ENCODE results near the gene MVP.
A peak's percentile ranks its signal among the peaks of the same experiment; 100 is the strongest.

MVP gene

GRCh38 chr16:29813644-29814562 lies 6.4 kb upstream of the MVP start:
- FAIRE-seq (no peak), DNase-seq (ENCODE audit: insufficient read length, low spot score) (no peak)
- TF ChIP-seq CTCF (IDR thresholded peaks at IDR 0.05; ENCODE audit: insufficient read depth, missing control alignments) = no peak

GRCh38 chr16:29814592-29814991 lies 5.7 kb upstream of the MVP start:
- FAIRE-seq (no peak), DNase-seq (ENCODE audit: insufficient read length, low spot score) (no peak)
- no peak for TF ChIP-seq CTCF (IDR thresholded peaks at IDR 0.05; ENCODE audit: insufficient read depth, missing control alignments)

- FAIRE-seq (no peak), DNase-seq (ENCODE audit: insufficient read length, low spot score) (no peak)
- TF ChIP-seq CTCF (IDR thresholded peaks at IDR 0.05; ENCODE audit: insufficient read depth, missing control alignments) = no peak
Observed at GRCh38 chr16:29815032-29815721, 5.1 kb upstream of the MVP start.

GRCh38 chr16:29815793-29816693 lies 4.2 kb upstream of the MVP start, which contains the start of gene PAGR1:
TSS of gene PAGR1 (plus strand) at chr16:29816152. CDS start at chr16:29816526, 374 bp downstream.
- FAIRE-seq = no peak
- TF ChIP-seq CTCF (IDR thresholded peaks at IDR 0.05; ENCODE audit: insufficient read depth, missing control alignments) = peak; percentile 58
- DNase-seq (ENCODE audit: insufficient read length, low spot score) = peak; percentile 92

GRCh38 chr16:29816694-29817441 lies 3.4 kb upstream of the MVP start:
- DNase-seq (ENCODE audit: insufficient read length, low spot score) (no peak), FAIRE-seq (no peak)
- TF ChIP-seq CTCF (IDR thresholded peaks at IDR 0.05; ENCODE audit: insufficient read depth, missing control alignments) = no peak

- no peak for TF ChIP-seq CTCF (IDR thresholded peaks at IDR 0.05; ENCODE audit: insufficient read depth, missing control alignments)
- no peak for FAIRE-seq
- DNase-seq (ENCODE audit: insufficient read length, low spot score) = no peak
Observed at GRCh38 chr16:29818082-29818481, 2.2 kb upstream of the MVP start.
